ENCODE data around the gene NR5A2.

GRCh38 chr1:200058341-200058740 is 30.8 kb downstream of the NR5A2 start:
- TF ChIP-seq POLR2A (IDR thresholded peaks at IDR 0.05; ENCODE audit: low read length) = no peak
- TF ChIP-seq GATA1 (IDR thresholded peaks at IDR 0.05; ENCODE audit: low read depth, low read length) = no peak
